ENCODE data around the gene GALNT1.

The GALNT1 gene

DNA sequence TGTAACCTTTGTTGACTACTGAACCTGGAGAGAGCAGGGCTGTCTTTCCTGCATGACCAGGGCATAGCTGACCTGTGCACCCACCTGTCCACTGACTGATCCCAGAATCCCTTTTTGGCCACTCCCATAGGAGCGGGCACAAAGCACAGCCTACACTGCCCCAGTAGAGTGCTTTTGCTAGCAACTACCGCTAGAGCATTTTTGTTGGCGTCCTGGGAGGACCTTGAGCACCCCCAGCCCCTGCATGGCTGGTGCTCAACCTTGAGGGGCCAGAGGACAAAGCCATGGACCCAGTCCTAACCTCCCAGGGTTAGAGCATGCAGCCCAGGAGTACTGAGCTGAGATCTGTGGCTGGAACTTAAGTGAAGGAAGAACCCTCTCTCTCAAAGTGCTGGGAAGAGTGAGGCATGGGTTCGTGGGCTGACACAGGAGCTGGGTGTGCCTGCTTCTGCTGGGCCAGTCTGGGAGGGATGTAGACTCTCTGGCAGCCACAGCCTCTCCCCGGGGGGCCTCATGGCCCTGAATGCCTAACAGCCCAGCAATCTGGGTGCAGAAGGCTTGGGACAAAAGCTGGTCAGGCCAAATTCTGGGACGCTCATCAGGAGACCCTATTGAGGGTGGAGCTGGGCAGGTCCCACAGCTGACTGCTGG, 140.0 kb downstream of the GALNT1 start:
- Histone ChIP-seq H3F3A (ENCODE audit: insufficient read depth) (no peaks in the 10 kb centered on the region), H3K36me3 (ENCODE audit: low read length) (no peaks in the 10 kb centered on the region), H3K4me2 (ENCODE audit: low read depth, low read length, poor library complexity, severe bottlenecking) (no peak overlapping the region), H3K9ac (ENCODE audit: low read length) (no peak overlapping the region), H2AFZ (ENCODE audit: low read depth, low read length, severe bottlenecking) (no peak overlapping the region), H3K9me3 (ENCODE audit: insufficient read depth, low read length) (no peaks in the 10 kb centered on the region), H3K9me2 (replicated peaks; ENCODE audit: insufficient read depth, low read length) (no peaks in the 10 kb centered on the region), H3K4me3 (ENCODE audit: insufficient read depth, low read length, poor library complexity, severe bottlenecking) (no peak overlapping the region), H3K27ac (ENCODE audit: low read depth, low read length) (no peak overlapping the region), H3K27me3 (ENCODE audit: low read length) (no peaks in the 10 kb centered on the region; the same call in 1 of the 2 replicates), H3K79me2 (ENCODE audit: insufficient read depth, low read length) (no peaks in the 10 kb centered on the region), H4K20me1 (ENCODE audit: low read depth, low read length) (no peaks in the 10 kb centered on the region)
- TF ChIP-seq, protein P1, sequence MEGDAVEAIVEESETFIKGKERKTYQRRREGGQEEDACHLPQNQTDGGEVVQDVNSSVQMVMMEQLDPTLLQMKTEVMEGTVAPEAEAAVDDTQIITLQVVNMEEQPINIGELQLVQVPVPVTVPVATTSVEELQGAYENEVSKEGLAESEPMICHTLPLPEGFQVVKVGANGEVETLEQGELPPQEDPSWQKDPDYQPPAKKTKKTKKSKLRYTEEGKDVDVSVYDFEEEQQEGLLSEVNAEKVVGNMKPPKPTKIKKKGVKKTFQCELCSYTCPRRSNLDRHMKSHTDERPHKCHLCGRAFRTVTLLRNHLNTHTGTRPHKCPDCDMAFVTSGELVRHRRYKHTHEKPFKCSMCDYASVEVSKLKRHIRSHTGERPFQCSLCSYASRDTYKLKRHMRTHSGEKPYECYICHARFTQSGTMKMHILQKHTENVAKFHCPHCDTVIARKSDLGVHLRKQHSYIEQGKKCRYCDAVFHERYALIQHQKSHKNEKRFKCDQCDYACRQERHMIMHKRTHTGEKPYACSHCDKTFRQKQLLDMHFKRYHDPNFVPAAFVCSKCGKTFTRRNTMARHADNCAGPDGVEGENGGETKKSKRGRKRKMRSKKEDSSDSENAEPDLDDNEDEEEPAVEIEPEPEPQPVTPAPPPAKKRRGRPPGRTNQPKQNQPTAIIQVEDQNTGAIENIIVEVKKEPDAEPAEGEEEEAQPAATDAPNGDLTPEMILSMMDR (IDR thresholded peaks at IDR 0.05; ENCODE audit: insufficient read depth, low read length, poor library complexity, severe bottlenecking) = no peak
- no peak for TF ChIP-seq EZH2phosphoT487 (conservative IDR thresholded peaks at IDR 0.05; ENCODE audit: low read length)

DNA sequence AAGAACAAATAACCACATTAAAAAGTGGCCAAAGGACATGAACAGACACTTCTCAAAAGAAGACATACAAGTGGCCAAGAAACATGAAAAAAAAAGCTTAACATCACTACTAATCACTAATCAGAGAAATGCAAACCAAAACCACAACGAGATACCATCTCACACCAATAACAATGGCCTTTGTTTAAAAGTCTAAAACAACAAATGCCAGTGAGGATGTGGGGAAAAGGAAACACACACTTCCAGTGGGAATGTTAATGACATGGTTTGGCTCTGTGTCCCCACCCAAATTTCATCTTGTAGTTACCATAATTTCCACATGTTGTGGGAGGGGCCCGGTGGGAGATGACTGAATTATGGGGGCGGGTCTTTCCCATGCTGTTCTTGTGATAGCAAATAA, 147.1 kb downstream of the GALNT1 start:
- Histone ChIP-seq H3K36me3 (ENCODE audit: low read length) (no peaks in the 10 kb centered on the region), H4K20me1 (ENCODE audit: low read depth, low read length) (no peaks in the 10 kb centered on the region), H2AFZ (ENCODE audit: low read depth, low read length, severe bottlenecking) (no peak overlapping the region), H3K4me2 (ENCODE audit: low read depth, low read length, poor library complexity, severe bottlenecking) (no peak overlapping the region), H3K27me3 (ENCODE audit: low read length) (no peaks in the 10 kb centered on the region; the same call in 1 of the 2 replicates), H3K27ac (ENCODE audit: low read depth, low read length) (no peak overlapping the region), H3K4me3 (ENCODE audit: insufficient read depth, low read length, poor library complexity, severe bottlenecking) (no peak overlapping the region), H3K9me3 (ENCODE audit: insufficient read depth, low read length) (no peaks in the 10 kb centered on the region), H3F3A (ENCODE audit: insufficient read depth) (no peaks in the 10 kb centered on the region), H3K79me2 (ENCODE audit: insufficient read depth, low read length) (no peaks in the 10 kb centered on the region), H3K9ac (ENCODE audit: low read length) (no peak overlapping the region), H3K9me2 (replicated peaks; ENCODE audit: insufficient read depth, low read length) (no peaks in the 10 kb centered on the region)
- TF ChIP-seq, protein P1 (IDR thresholded peaks at IDR 0.05; ENCODE audit: insufficient read depth, low read length, poor library complexity, severe bottlenecking) = no peak
- TF ChIP-seq EZH2phosphoT487 (conservative IDR thresholded peaks at IDR 0.05; ENCODE audit: low read length) = no peak

DNA sequence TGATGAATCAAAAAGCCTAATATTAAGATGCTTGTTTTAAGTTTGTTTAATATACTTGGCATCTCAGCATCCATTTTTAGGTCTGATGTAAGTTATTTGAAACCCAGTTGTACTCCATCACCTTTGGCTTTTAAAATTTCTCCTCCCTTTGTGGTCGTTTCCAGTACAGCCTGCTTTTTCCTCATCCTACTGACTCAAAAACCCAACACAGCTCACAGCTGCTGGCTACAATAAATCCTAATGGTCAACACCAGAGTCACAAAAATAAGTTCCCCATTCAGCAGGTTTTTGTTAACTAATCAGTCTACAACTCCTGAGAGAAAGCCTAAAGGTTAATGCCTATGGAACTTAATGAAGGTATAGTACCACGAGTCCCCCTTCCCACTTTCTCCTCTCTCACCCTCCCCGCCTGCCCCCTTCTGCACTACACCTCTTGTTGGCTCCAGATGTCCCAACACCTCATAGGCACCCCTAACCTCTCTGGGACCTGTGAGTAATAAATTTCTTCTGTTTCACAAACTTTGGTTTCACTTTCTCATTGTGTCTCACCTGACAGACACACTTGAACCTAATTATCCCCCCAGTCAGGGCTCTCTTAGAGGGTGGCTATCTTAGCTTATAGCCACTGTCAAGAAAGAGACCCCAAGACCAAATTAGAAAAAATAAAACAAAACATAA, 148.6 kb downstream of the GALNT1 start:
- Histone ChIP-seq H3K27ac (ENCODE audit: low read depth, low read length) (no peak overlapping the region), H3K4me2 (ENCODE audit: low read depth, low read length, poor library complexity, severe bottlenecking) (no peak overlapping the region)

More for the DNA sequence above, 148.6 kb downstream of the GALNT1 start:
- H3K9ac ChIP-seq (ENCODE audit: low read length) = no peak overlapping the region
- no peak overlapping the region for H3K4me3 ChIP-seq (ENCODE audit: insufficient read depth, low read length, poor library complexity, severe bottlenecking)
- no peaks in the 10 kb centered on the region for H3K9me2 ChIP-seq (replicated peaks; ENCODE audit: insufficient read depth, low read length)
- TF ChIP-seq, protein P1 (IDR thresholded peaks at IDR 0.05; ENCODE audit: insufficient read depth, low read length, poor library complexity, severe bottlenecking) = no peak
- TF ChIP-seq EZH2phosphoT487 (conservative IDR thresholded peaks at IDR 0.05; ENCODE audit: low read length) = no peak
- no peaks in the 10 kb centered on the region for H3F3A ChIP-seq (ENCODE audit: insufficient read depth)
- no peak overlapping the region for H2AFZ ChIP-seq (ENCODE audit: low read depth, low read length, severe bottlenecking)
- no peaks in the 10 kb centered on the region for H3K9me3 ChIP-seq (ENCODE audit: insufficient read depth, low read length)
- no peaks in the 10 kb centered on the region for H3K79me2 ChIP-seq (ENCODE audit: insufficient read depth, low read length)
- H3K36me3 ChIP-seq (ENCODE audit: low read length) = no peaks in the 10 kb centered on the region
- no peaks in the 10 kb centered on the region; the same call in 1 of the 2 replicates for H3K27me3 ChIP-seq (ENCODE audit: low read length)
- H4K20me1 ChIP-seq (ENCODE audit: low read depth, low read length) = no peaks in the 10 kb centered on the region

Data from SU-DHL-6 (cell line).